Endothelial cell (in vitro differentiated cells): ENCODE results near the gene TENM3. TPM values are rescaled to one million over a fixed set of nuclear protein-coding genes. Genes with fewer than 3 reads are reported as not detected.

ENCODE experiments used
- DNase-seq: peaks from one replicate; pipeline ENCODE4 v3.0.0; 2021; ENCODE audit warnings: low spot score
- H3K27ac Mint-ChIP-seq: one replicate; pipeline ENCODE4 v1.8.0; 2021; ENCODE audit warnings: mixed read lengths, inconsistent platforms; ENCODE audit not compliant: unreplicated experiment
- H3K27me3 Mint-ChIP-seq: one replicate; pipeline ENCODE4 v1.8.0; 2021; ENCODE audit warnings: mild to moderate bottlenecking, moderate library complexity, mixed read lengths, inconsistent platforms; ENCODE audit not compliant: unreplicated experiment
- H3K36me3 Mint-ChIP-seq: one replicate; pipeline ENCODE4 v1.8.0; 2021; ENCODE audit warnings: mild to moderate bottlenecking, low read depth, mixed read lengths, inconsistent platforms; ENCODE audit not compliant: unreplicated experiment
- H3K4me1 Mint-ChIP-seq: one replicate; pipeline ENCODE4 v1.8.0; 2021; ENCODE audit warnings: mild to moderate bottlenecking, mixed read lengths, inconsistent platforms; ENCODE audit not compliant: unreplicated experiment
- H3K4me3 Mint-ChIP-seq: one replicate; pipeline ENCODE4 v1.8.0; 2021; ENCODE audit warnings: mild to moderate bottlenecking, mixed read lengths, inconsistent platforms; ENCODE audit not compliant: unreplicated experiment
- H3K9me3 Mint-ChIP-seq: one replicate; pipeline ENCODE4 v1.8.0; 2021; ENCODE audit warnings: mixed read lengths, inconsistent platforms; ENCODE audit not compliant: unreplicated experiment
- CTCF ChIP-seq: fragments of 200-600 bp; sonication (generic); IDR thresholded peaks from one replicate; pipeline ENCODE4 v1.5.0; 2021; ENCODE audit warnings: antibody characterized with exemption; ENCODE audit not compliant: unreplicated experiment
- total RNA-seq: library from RNA; stranded (reverse); fragmentation: NEBNext Ultra II Directional; extraction: Animal tissue kit (Norgen Biotek cat#: 25700); gene quantifications from one replicate; pipeline ENCODE4 v1.2.1, GENCODE V29; 2021; ENCODE audit not compliant: unreplicated experiment

Gene TENM3
- total RNA-seq, 1 donor from 2014 or later: 29.7 TPM

DNA sequence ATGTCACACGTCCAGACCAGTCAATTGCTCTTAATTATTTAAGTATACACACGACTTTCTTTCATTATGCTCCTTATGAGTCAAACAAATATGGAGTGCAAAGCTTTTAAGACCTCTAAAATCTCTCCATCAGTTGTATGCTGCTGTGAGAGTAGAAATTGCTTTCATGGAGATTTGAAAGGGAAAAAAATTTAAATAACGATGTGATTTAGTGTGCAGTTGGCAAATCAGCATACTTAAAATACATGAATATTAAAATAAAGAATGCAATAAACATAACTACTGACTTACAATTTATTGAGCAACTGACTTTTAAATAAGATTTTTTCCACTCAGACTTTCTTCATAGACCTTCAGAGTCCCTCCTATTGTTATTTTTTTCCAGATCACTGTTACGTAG, 9.0 kb downstream of the TENM3 start:
- no peak overlapping the region for H3K27ac Mint-ChIP-seq
- no peaks in the 10 kb centered on the region for H3K4me1 Mint-ChIP-seq
- no peaks in the 10 kb centered on the region for H3K36me3 Mint-ChIP-seq
- TF ChIP-seq CTCF: no peak
- H3K9me3 Mint-ChIP-seq: no peaks in the 10 kb centered on the region
- H3K4me3 Mint-ChIP-seq: no peak overlapping the region
- no peak for DNase-seq
- no peaks in the 10 kb centered on the region for H3K27me3 Mint-ChIP-seq

GRCh38 chr4:182254026-182254780, 11.0 kb downstream of the TENM3 start:
- TF ChIP-seq CTCF: no peak
- H3K4me3 Mint-ChIP-seq: no peak overlapping the region
- no peaks in the 10 kb centered on the region for H3K9me3 Mint-ChIP-seq
- no peak for DNase-seq
- no peaks in the 10 kb centered on the region for H3K27me3 Mint-ChIP-seq
- H3K27ac Mint-ChIP-seq: no peak overlapping the region
- H3K4me1 Mint-ChIP-seq: no peaks in the 10 kb centered on the region
- no peaks in the 10 kb centered on the region for H3K36me3 Mint-ChIP-seq

- no peak overlapping the region for H3K4me3 Mint-ChIP-seq
- no peak overlapping the region for H3K27ac Mint-ChIP-seq
- DNase-seq: no peak
- no peak for TF ChIP-seq CTCF
- H3K27me3 Mint-ChIP-seq: no peaks in the 10 kb centered on the region
- no peaks in the 10 kb centered on the region for H3K36me3 Mint-ChIP-seq
- H3K9me3 Mint-ChIP-seq: no peaks in the 10 kb centered on the region
- no peaks in the 10 kb centered on the region for H3K4me1 Mint-ChIP-seq
Measured at GRCh38 chr4:182255441-182256190, 12.4 kb downstream of the TENM3 start.

DNA sequence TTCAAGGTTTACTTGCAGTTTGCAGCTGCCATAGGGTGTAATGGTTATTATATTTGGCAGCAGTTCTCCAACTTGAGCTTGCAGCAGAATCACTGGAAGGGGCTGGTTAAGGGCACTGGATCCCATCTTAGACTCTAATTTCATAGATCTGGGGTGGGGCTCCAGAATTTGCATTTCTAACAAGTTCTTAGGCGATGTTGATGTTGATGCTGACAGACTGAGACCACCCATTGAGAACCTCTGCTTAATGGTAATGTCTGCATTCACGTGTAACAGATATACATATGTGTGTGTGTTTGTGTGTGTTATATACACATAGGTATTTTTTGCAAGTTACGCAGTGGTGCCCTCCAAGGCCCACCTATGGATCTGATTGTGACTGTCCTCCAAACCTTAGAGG, 13.8 kb downstream of the TENM3 start:
- Mint-ChIP-seq H3K27me3 (no peaks in the 10 kb centered on the region), H3K27ac (no peak overlapping the region), H3K36me3 (no peaks in the 10 kb centered on the region), H3K4me1 (no peaks in the 10 kb centered on the region), H3K4me3 (no peak overlapping the region), H3K9me3 (no peaks in the 10 kb centered on the region)
- no peak for TF ChIP-seq CTCF
- no peak for DNase-seq

- no peaks in the 10 kb centered on the region for H3K4me1 Mint-ChIP-seq
- no peak overlapping the region for H3K27ac Mint-ChIP-seq
- TF ChIP-seq CTCF: no peak
- no peak overlapping the region for H3K4me3 Mint-ChIP-seq
- H3K36me3 Mint-ChIP-seq: no peaks in the 10 kb centered on the region
- no peaks in the 10 kb centered on the region for H3K27me3 Mint-ChIP-seq
- no peak for DNase-seq
- H3K9me3 Mint-ChIP-seq: no peaks in the 10 kb centered on the region
Measured at GRCh38 chr4:182257503-182257902, 14.3 kb downstream of the TENM3 start.
